GM13976 (cell line): ENCODE data around the gene ASPSCR1.

Source experiments
- DNase-seq: peaks from one replicate; pipeline ENCODE4 v3.0.0; 2012; ENCODE audit warnings: low spot score
- in situ Hi-C: fragments of 300-500 bp; cut with MboI; formaldehyde crosslinking; loops from one replicate; pipeline ENCODE4 v1.12.0; 2022; ENCODE audit warnings: low sequenced_read_pairs, mixed read lengths, inconsistent platforms; ENCODE audit not compliant: unreplicated experiment
- TF ChIP-seq, protein P1 (sequence below): IDR thresholded peaks from 2 replicates; pipeline ENCODE4 v1.5.1; 2012; ENCODE audit warnings: borderline replicate concordance, mild to moderate bottlenecking; ENCODE audit not compliant: insufficient read depth; ENCODE audit errors: extremely low read depth, missing control alignments, control extremely low read depth

The ASPSCR1 gene

GRCh38 chr17:82062076-82062983 is 84.9 kb downstream of the ASPSCR1 start:
- in situ Hi-C loops: no loop called here
- no peak for DNase-seq
- TF ChIP-seq, protein P1, sequence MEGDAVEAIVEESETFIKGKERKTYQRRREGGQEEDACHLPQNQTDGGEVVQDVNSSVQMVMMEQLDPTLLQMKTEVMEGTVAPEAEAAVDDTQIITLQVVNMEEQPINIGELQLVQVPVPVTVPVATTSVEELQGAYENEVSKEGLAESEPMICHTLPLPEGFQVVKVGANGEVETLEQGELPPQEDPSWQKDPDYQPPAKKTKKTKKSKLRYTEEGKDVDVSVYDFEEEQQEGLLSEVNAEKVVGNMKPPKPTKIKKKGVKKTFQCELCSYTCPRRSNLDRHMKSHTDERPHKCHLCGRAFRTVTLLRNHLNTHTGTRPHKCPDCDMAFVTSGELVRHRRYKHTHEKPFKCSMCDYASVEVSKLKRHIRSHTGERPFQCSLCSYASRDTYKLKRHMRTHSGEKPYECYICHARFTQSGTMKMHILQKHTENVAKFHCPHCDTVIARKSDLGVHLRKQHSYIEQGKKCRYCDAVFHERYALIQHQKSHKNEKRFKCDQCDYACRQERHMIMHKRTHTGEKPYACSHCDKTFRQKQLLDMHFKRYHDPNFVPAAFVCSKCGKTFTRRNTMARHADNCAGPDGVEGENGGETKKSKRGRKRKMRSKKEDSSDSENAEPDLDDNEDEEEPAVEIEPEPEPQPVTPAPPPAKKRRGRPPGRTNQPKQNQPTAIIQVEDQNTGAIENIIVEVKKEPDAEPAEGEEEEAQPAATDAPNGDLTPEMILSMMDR: no peak

DNA sequence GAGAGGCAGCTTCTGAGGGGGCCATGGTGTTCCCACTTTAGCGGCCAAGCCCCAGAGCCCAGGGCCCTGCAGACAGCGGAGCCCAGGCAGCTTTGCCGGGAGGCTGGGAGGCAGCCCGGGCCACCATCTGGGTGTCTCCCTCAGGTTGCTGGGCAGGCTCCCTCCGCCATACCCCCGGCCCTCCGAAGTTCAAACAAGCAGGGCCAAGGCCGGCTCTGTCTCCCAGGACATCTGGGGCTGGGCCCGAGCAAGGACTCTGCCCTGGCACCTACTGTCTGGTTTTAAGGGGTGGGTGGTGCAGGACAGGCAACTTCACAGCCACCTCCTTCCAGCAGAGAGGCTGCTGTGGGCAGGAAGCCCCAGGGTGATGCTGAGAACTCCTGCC is 85.5 kb downstream of the ASPSCR1 start:
- DNase-seq: no peak
- TF ChIP-seq, protein P1: no peak
- in situ Hi-C loops: no loop called here

DNA sequence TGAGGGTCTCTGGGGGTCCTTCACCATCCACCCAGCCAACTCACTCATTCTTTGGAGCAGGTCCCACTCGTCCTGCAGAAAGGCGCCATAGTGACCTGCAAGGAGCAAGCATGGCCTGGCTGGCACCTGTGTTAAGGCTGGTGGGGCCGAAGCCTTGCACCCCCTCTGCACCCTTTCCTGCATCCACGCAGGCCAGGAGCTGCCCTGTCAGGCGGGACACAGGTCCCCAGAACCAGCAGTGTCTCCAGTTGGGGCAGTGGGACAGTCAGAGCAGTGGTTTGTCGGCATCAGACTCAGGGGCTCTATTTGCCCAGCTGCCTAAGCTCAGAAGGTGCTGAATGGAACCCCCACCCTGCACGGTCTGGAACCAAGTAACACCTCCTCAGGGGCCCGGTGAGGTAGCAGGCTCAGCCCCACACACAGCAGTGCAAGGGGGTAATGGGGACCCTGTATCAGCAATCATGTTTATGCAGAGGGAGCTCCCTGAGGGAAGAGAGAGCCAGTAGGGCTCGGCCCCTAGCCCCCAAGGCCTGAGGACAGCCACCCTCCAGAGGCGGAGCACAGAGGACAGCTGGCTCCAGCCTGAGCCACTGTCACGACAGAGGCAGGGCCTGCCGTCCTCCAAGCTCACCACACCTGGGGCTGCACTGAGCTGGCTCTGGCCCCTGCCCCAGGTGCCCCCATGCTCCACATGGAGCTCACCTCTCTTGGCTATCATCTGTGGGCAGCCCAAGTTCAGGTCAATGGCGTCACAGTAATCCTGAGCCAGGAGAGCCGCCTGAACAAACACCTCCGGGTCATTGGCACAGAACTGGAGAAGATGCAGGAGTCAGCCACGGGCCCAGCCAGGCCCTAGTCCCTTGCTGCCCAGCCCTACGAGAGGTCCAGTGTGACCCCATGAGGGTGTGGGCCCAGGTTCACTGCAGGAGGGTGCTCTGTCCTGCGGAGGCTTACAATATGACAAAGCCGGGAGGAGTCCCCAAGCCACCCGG is 86.3 kb downstream of the ASPSCR1 start:
- in situ Hi-C loops: no loop called here
- TF ChIP-seq, protein P1: no peak
- DNase-seq: no peak

DNA sequence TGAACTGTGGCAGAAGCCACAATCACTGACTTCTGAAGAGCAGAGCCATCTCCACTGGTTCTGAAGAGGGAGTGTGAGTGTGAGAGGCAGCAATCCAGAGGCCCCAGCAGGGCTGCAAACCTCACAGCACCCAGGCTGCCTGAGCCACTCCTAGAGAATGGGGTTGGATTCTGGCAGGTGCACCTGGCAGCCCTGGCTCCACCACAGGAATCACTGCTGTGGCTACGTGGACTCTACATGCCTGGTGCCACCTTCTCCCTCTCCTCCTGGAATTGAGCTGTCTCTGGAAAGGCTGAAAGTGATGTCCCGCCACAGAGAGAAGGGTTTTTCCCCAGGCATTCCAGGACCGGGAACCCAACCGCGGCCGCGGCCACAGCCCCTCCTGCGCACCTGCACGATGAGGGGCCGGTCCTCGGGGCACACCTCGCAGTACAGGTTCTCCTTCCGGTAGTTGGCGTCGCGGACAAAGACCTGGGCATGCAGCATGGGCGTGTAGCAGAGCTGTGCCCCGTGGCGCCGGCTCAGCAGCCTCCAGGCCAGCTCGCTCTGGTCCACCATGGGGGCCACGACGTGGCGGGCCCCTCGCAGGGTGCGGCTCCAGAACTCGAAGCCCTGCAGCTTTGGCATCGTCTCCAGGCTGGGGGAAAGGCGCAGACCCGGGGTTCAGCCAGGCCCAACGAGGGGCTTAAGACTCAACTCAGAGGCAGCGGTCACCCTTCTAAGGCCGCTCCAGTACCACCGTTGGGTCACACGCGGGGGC is 87.2 kb downstream of the ASPSCR1 start:
- in situ Hi-C loops: no loop called here
- TF ChIP-seq, protein P1: no peak
- DNase-seq: no peak

- DNase-seq: no peak
- in situ Hi-C loops: no loop called here
- TF ChIP-seq, protein P1: no peak
Measured at GRCh38 chr17:82065193-82065637, 87.8 kb downstream of the ASPSCR1 start.
